Measurements from ENCODE around the gene TCF23.
"Not testable (repeated sequence)": the region's sequence is repeated elsewhere in the genome, so short reads cannot be mapped to it uniquely, and the experiment has no call there.

TCF23 gene

DNA sequence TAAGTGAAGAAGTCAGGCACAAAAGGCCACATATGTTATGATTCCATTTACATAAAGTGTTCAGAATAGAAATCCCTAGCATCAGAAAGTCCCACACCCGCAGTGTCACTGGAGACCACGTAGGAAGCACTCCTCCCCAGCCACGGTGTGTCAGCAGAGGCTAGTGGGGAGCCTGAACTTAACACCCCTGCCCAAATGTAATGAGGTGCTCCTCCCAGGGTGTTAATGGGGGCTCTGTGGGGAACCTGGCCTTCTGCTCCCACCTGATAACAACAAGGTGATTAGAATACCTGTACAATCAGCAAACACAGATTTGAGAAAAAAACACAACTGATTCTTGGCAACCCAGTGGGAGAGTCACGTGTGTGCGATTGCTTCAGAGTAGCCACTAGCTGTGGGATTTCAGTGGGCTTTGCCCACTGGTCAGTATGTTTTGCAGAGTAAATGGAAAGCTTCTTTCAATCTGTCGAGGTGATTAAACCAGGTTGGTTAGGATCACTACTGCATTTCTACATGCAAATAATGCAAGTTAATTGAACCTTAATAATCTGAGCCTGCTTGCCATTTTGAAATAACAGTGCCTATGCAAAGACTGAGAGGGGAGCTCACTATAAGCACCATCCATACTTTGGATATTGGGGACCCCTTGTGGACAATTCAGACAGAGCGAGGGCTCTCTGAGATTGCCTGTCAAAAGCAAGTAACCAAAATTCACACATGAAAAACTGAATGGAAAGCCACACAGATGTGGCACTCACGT, 42.4 kb downstream of the TCF23 start:
- DNase-seq, result peak; percentile 77

- DNase-seq, result no peak
These were observed 45.9 kb downstream of the TCF23 start for GRCh38 chr2:27194538-27195354.

DNA sequence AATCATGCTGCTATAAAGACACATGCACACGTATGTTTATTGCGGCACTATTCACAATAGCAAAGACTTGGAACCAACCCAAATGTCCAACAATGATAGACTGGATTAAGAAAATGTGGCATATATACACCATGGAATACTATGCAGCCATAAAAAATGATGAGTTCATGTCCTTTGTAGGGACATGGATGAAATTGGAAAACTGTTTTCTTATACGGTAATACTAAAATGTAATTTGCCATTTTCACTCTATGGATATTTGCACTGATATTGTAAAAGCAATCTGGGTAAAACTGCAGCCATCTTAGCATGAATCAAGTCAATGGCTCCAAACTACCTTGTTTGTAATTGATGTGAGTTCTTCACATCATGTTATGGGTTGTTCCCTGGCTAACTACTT, 47.0 kb downstream of the TCF23 start:
- not testable (repeated sequence) for DNase-seq

GRCh38 chr2:27198068-27198467, 49.3 kb downstream of the TCF23 start:
- not testable (repeated sequence) for DNase-seq

GRCh38 chr2:27198627-27199026, 49.8 kb downstream of the TCF23 start:
- no peak for DNase-seq

DNA sequence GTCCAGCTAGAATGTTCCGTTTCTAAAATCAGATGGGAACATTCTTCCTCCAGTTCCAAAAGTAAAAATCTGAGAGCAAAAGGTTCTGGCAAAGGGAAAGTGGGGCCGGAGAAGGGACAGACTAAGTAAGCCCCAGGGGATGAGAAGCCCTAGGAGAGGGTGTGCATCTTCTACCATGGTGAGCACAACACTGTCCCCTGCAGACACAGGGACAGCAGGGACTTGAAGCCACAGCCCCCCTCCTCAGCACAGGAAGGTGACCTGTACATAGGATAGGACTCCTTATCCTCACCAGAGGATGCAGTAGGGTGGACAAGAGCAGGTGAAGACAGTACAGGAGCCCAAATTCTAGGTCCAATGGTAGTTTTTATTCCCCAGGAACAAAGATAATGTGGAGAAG, 50.4 kb downstream of the TCF23 start:
- no peak for DNase-seq

GRCh38 chr2:27201675-27202074, 52.9 kb downstream of the TCF23 start:
- DNase-seq, result no peak

GRCh38 chr2:27202854-27203253, 54.0 kb downstream of the TCF23 start:
- DNase-seq, result no peak

- no peak for DNase-seq
These were observed 54.9 kb downstream of the TCF23 start for GRCh38 chr2:27203741-27204140.

DNA sequence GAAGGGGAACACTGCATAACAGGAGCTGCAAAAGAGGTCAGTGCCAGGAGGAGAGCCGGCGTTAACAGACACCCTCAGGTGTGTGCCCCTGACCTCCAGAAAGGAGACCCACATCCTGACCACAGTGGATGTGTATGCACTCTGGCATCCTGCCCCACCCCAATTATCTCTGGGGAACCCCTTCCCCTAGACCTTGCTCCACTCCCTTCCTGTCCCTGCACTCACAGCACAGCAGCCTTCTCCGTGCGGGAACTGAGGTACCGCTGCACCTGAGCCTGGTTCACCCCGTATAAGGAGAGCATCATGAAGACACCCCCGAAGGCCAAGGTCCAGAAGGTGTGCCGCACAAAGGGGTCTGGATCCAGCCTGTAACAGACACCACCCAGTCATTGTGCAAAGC, 55.8 kb downstream of the TCF23 start:
- no peak for DNase-seq

DNA sequence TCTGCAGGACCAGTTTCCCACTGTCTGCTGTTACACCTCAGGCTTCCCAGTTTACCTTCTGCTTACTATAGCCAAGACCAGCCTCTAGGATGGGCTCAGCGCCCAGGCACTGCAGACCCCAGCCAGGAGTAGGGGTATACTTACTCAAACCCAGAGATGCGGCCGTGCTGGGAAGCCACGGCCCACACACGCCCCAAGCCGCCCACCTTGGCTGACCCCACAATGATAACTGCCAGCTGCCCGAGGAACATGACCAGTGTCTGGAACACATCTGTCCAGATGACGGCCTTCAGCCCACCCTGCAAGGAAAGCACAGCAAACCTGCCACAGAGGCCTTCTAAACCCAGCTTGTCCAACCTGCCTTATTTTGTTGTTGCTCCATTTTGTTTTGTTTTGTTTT, 56.4 kb downstream of the TCF23 start:
- no peak for DNase-seq

- no peak for DNase-seq
These were observed 57.5 kb downstream of the TCF23 start for GRCh38 chr2:27206346-27206745.

Measured in hematopoietic multipotent progenitor cell treated with erythropoietin and hydrocortisone succinate and interleukin-3 and kit ligand, for 8 days (in vitro differentiated cells).